Neuronal stem cell (in vitro differentiated cells): ENCODE data around the gene USP46.

Source experiments
- DNase-seq: peaks from one replicate; pipeline ENCODE4 v3.0.0-alpha.2; 2013; ENCODE audit warnings: low spot score
- H2AFZ ChIP-seq: one replicate; pipeline ENCODE4 v1.6.1; 2013; ENCODE audit warnings: mild to moderate bottlenecking, low read length, inconsistent platforms
- H2AK5ac ChIP-seq: 2 replicates; pipeline ENCODE4 v1.6.1; 2013; ENCODE audit warnings: low read depth, mild to moderate bottlenecking, inconsistent platforms, low read length, moderate library complexity, mixed read lengths
- H2BK120ac ChIP-seq: 2 replicates; pipeline ENCODE4 v1.6.1; 2013; ENCODE audit warnings: low read depth, mild to moderate bottlenecking, inconsistent platforms, low read length, moderate library complexity, mixed read lengths
- H2BK12ac ChIP-seq: one replicate; pipeline ENCODE4 v1.6.1; 2013; ENCODE audit warnings: low read length, inconsistent platforms
- H2BK15ac ChIP-seq: 2 replicates; pipeline ENCODE4 v1.6.1; 2013; ENCODE audit warnings: mild to moderate bottlenecking, low read length, inconsistent platforms, mixed read lengths
- H2BK5ac ChIP-seq: one replicate; pipeline ENCODE4 v1.6.1; 2013; ENCODE audit warnings: inconsistent platforms, mild to moderate bottlenecking, low read length, moderate library complexity
- H3K14ac ChIP-seq: one replicate; pipeline ENCODE4 v1.6.1; 2013; ENCODE audit warnings: low read length, inconsistent platforms
- H3K18ac ChIP-seq: 2 replicates; pipeline ENCODE4 v1.6.1; 2013; ENCODE audit warnings: low read length, inconsistent platforms
- H3K23ac ChIP-seq: 2 replicates; pipeline ENCODE4 v1.6.1; 2013; ENCODE audit warnings: low read depth, mild to moderate bottlenecking, mixed read lengths, low read length, inconsistent platforms; ENCODE audit not compliant: poor library complexity
- H3K27ac ChIP-seq: replicated peaks from 3 replicates; pipeline ENCODE4 v1.5.1; 2013; ENCODE audit warnings: low read length, inconsistent platforms
- H3K27me3 ChIP-seq, 3 experiments: 2 replicates each; pipeline ENCODE4 v1.6.1; 2013; ENCODE audit warnings: low read length in 3 of 3, mild to moderate bottlenecking in 2 of 3, inconsistent platforms in 1 of 3, low read depth in 1 of 3, mixed read lengths in 1 of 3, moderate library complexity in 1 of 3; ENCODE audit not compliant: control insufficient read depth in 3 of 3, insufficient read depth in 3 of 3
- H3K36me3 ChIP-seq, 2 donors: replicated peaks in 1 of 2; 2 replicates each; pipeline ENCODE4 v1.6.1; 2013; ENCODE audit warnings: low read length in 2 of 2; ENCODE audit not compliant: control insufficient read depth in 2 of 2, insufficient read depth in 2 of 2
- H3K4ac ChIP-seq: 2 replicates; pipeline ENCODE4 v1.6.1; 2013; ENCODE audit warnings: inconsistent platforms, mild to moderate bottlenecking, low read length, moderate library complexity
- H3K4me1 ChIP-seq, 2 donors: 1 replicate in 1 of 2; 2 replicates in 1 of 2; pipeline ENCODE4 v1.6.1; 2013; ENCODE audit warnings: low read length in 2 of 2, low read depth in 1 of 2; ENCODE audit not compliant: control insufficient read depth in 2 of 2, insufficient read depth in 1 of 2
- H3K4me2 ChIP-seq: one replicate; pipeline ENCODE4 v1.6.1; 2013; ENCODE audit warnings: mild to moderate bottlenecking, low read length, inconsistent platforms; ENCODE audit not compliant: insufficient read depth, poor library complexity, severe bottlenecking
- H3K4me3 ChIP-seq, 2 donors: 2 replicates each; pipeline ENCODE4 v1.5.1; 2013; ENCODE audit warnings: low read length in 2 of 2, mild to moderate bottlenecking in 2 of 2, inconsistent platforms in 1 of 2, moderate library complexity in 1 of 2
- H3K79me1 ChIP-seq: one replicate; pipeline ENCODE4 v1.6.1; 2013; ENCODE audit warnings: low read depth, mild to moderate bottlenecking, inconsistent platforms, low read length, moderate library complexity
- H3K9ac ChIP-seq: one replicate; pipeline ENCODE4 v1.6.1; 2013; ENCODE audit warnings: mild to moderate bottlenecking, low read depth, low read length, inconsistent platforms; ENCODE audit not compliant: poor library complexity
- H3K9me3 ChIP-seq, 2 donors: replicated peaks in 1 of 2; 2 replicates each; pipeline versions ENCODE3 to v1.6.1; 2013; ENCODE audit warnings: low read length in 2 of 2, mild to moderate bottlenecking in 2 of 2, inconsistent platforms in 1 of 2, low read depth in 1 of 2, mixed read lengths in 1 of 2, moderate library complexity in 1 of 2; ENCODE audit not compliant: control insufficient read depth in 2 of 2, insufficient read depth in 1 of 2
- H4K8ac ChIP-seq: one replicate; pipeline ENCODE4 v1.6.1; 2013; ENCODE audit warnings: low read depth, mild to moderate bottlenecking, inconsistent platforms, low read length, moderate library complexity
- H4K91ac ChIP-seq: one replicate; pipeline ENCODE4 v1.6.1; 2013; ENCODE audit warnings: low read length, low read depth, mild to moderate bottlenecking, inconsistent platforms; ENCODE audit not compliant: poor library complexity
- whole genome bisulfite sequencing, 2 donors: extraction: QIAGEN DNeasy Blood & Tissue Kit; methylation state at CpG; one replicate each; pipeline ENCODE4 v1.1.7; 2013; ENCODE audit warnings: missing lambda C conversion rate in 2 of 2, mixed read lengths in 1 of 2; ENCODE audit not compliant: insufficient read length in 2 of 2, insufficient replicate concordance in 1 of 2; ENCODE audit errors: extremely low coverage in 2 of 2; 5-methylcytosine and 5-hydroxymethylcytosine counted together

Gene USP46

DNA sequence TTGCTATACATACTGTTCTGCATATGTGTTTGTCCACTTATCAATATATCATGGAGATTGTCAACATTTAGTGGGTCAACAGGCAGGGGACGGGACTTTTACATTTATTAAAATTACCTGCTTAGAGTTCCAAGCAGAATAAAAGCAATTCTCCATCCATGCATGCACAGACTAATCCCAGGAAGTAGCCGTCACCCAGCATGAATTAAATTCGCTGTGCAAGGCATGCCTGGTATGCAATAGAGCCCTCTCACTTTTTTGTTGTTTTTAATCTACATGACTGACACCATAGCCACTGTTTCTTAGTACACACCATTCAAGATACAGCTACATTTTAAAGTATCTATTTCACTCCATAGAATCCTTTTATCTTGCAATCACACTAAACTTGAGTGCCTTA lies 108.9 kb downstream of the USP46 start:
- Histone ChIP-seq H3K18ac (no peak overlapping the region), H3K36me3 (no peaks in the 10 kb centered on the region), H2BK5ac (no peak overlapping the region), H3K4me2 (no peak overlapping the region), H3K79me1 (no peaks in the 10 kb centered on the region), H3K4ac (no peak overlapping the region), H3K27me3 (no peaks in the 10 kb centered on the region), H2AK5ac (no peak overlapping the region), H2AFZ (no peak overlapping the region), H4K91ac (no peak overlapping the region), H2BK12ac (no peak overlapping the region), H3K14ac (no peak overlapping the region), H3K4me1 (peaks cover 5 to 11% of the 10 kb centered on the region in 2 donors), H4K8ac (no peak overlapping the region), H3K9ac (no peak overlapping the region), H3K9me3 (peaks cover 0 to 4% of the 10 kb centered on the region in 2 donors), H3K23ac (no peak overlapping the region), H3K4me3 (no peak overlapping the region), H2BK120ac (no peak overlapping the region), H3K27ac (no peak overlapping the region), H2BK15ac (no peak overlapping the region)
- peak; percentile 20 for DNase-seq
- WGBS, 2 donors = no CpG with 5 or more reads among the region's 3 CpGs

DNA sequence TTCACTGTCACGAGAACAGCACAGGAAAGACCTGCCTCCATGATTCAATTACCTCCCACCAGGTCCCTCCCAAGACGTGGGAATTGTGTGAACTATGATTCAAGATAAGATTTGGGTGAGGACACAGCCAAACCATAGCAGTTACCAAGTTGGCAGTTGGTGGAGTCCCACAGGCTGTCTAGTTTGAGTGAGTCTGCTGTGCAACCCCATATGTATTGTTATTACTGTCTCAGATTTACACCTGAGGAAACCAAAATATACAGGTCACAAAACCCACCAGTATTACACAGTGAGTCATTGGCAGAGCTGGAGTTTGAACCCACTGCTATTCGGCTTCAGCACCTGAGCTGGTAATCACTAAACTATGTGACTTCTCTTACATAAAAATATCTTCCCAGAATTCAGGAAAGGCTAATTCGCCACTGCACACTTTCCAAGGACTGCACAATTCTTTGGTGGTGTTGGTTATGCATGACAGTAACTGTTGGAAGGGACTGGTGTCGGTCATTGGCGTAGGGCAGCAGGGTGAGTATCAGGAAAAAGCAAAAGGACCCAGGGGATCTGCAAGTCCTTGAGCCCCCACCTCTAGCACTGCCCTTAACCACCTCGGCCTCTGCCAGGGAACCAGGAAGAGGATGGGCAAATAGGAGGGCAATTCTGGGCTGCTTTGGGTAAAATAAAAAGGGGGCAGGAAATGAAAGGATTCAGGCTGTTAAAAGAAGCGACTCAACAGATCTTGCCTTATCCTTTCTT lies 110.1 kb downstream of the USP46 start:
- no peaks in the 10 kb centered on the region for H3K79me1 ChIP-seq
- no peaks in the 10 kb centered on the region for H3K27me3 ChIP-seq
- no peak overlapping the region for H3K27ac ChIP-seq
- no peak overlapping the region for H2BK15ac ChIP-seq
- no CpG with 5 or more reads among the region's 8 CpGs for WGBS, 2 donors
- no peak overlapping the region for H3K23ac ChIP-seq
- H2BK5ac ChIP-seq = no peak overlapping the region
- H2AFZ ChIP-seq = no peak overlapping the region
- H4K8ac ChIP-seq = no peak overlapping the region
- no peak overlapping the region for H3K4me2 ChIP-seq
- H3K9me3 ChIP-seq = peaks cover 0 to 4% of the 10 kb centered on the region in 2 donors
- H2BK12ac ChIP-seq = no peak overlapping the region
- no peak for DNase-seq
- H2BK120ac ChIP-seq = no peak overlapping the region
- H3K4me3 ChIP-seq = no peak overlapping the region
- H3K4me1 ChIP-seq = peaks cover 3 to 5% of the 10 kb centered on the region in 2 donors
- no peak overlapping the region for H4K91ac ChIP-seq
- no peak overlapping the region for H3K4ac ChIP-seq
- H3K18ac ChIP-seq = no peak overlapping the region
- no peak overlapping the region for H2AK5ac ChIP-seq
- H3K36me3 ChIP-seq = no peaks in the 10 kb centered on the region
- no peak overlapping the region for H3K9ac ChIP-seq
- H3K14ac ChIP-seq = no peak overlapping the region

DNA sequence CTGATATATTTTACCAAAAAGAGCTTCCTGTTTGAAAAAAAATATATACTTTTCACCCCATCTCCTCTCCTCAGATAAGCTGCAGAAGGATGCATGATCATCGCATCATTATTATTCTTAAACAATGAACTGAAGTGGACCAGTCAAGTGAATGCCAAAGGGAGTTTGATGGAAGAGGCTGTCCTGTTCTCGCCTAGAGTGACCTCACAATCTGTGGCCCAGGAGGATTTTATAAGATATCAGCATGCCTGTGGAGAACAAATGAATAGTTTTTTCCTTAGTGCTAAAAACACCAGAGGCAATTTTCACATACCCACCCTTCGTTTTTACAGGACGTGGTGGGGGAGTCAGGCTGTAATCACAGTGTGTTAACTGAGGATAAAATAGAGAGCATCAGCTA lies 112.7 kb downstream of the USP46 start:
- Histone ChIP-seq H3K14ac (no peak overlapping the region), H2BK15ac (no peak overlapping the region), H2AFZ (no peak overlapping the region), H3K79me1 (no peaks in the 10 kb centered on the region), H3K4ac (no peak overlapping the region), H2AK5ac (no peak overlapping the region), H2BK120ac (no peak overlapping the region), H3K27ac (no peak overlapping the region), H3K36me3 (no peaks in the 10 kb centered on the region), H3K4me2 (no peak overlapping the region), H2BK12ac (no peak overlapping the region), H3K27me3 (no peaks in the 10 kb centered on the region), H3K23ac (no peak overlapping the region), H3K4me1 (peaks cover 1 to 5% of the 10 kb centered on the region in 2 donors), H4K91ac (no peak overlapping the region), H3K9me3 (peaks cover 0 to 4% of the 10 kb centered on the region in 2 donors), H3K18ac (no peak overlapping the region), H3K4me3 (no peak overlapping the region), H4K8ac (no peak overlapping the region), H2BK5ac (no peak overlapping the region), H3K9ac (no peak overlapping the region)
- no CpG with 5 or more reads among the region's 4 CpGs for WGBS, 2 donors
- DNase-seq = no peak

DNA sequence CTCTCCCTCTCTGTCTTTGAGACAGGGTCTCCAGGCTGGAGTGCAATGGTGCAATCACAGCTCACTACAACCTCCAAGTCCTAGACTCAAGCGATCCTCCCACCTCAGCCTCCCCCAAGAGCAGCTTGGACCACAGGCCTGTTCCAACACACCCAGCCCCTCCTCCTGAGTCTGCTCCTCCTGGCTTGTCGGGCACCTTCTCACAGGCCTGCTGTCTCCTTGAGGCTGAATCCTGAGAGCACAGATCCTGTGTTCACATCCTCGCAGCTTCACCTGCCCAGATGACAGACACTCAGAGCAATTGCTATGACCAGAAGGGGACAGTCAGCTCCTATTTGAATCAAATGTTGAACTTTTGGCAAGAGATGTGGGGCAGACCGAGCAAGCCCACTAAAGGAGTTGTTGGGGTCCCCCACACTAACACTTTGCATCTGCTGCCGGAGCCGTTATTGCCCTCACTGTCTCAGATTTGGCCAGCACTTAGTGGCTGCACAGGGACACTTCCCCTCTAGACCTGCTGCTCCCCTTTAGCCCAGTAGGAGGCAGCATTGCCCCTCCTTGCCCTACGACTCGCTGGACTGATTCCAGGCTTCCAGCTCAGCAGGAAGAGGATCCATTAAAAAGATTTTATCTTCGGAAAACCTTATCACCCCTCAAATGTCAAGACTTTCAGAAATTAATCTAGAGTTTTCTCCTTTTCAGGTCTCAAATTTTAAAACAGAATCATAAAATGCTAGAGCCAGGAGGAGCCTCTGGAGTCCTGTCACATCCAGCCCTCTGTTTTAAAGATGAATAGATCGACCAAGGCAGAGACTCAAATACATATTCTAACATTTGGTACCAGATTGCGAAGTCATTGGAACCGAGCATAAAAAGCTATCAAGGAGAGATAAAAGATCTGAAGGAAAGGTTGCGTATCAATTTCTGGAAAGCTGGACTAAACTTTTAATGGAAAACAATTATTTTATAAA lies 113.7 kb downstream of the USP46 start:
- Histone ChIP-seq H3K23ac (no peak overlapping the region), H2AK5ac (peak overlapping the region; percentile 30), H3K27me3 (no peaks in the 10 kb centered on the region), H3K36me3 (no peaks in the 10 kb centered on the region), H2AFZ (no peak overlapping the region), H3K4ac (peak overlapping the region; percentile 69), H3K4me1 (peaks cover 1 to 5% of the 10 kb centered on the region in 2 donors), H4K91ac (no peak overlapping the region), H2BK120ac (no peak overlapping the region), H2BK5ac (no peak overlapping the region), H3K4me3 (no peak overlapping the region), H3K14ac (no peak overlapping the region), H3K9ac (no peak overlapping the region), H3K4me2 (no peak overlapping the region), H3K9me3 (peaks cover 0 to 4% of the 10 kb centered on the region in 2 donors), H4K8ac (no peak overlapping the region), H3K79me1 (no peaks in the 10 kb centered on the region), H2BK12ac (no peak overlapping the region), H3K27ac (no peak overlapping the region), H3K18ac (peak overlapping the region; percentile 54), H2BK15ac (no peak overlapping the region)
- WGBS, 2 donors = no CpG with 5 or more reads among the region's 13 CpGs
- DNase-seq = peak; percentile 65
